Activated CD4-positive, alpha-beta T cell treated with anti-CD3 and anti-CD28 coated beads for 4 hours (primary cell): ENCODE results near the gene ACBD6.

Experiments
- DNase-seq, 2 donors: peaks; one replicate each; pipeline ENCODE4 v3.0.0-alpha.2; 2020

Gene ACBD6

DNA sequence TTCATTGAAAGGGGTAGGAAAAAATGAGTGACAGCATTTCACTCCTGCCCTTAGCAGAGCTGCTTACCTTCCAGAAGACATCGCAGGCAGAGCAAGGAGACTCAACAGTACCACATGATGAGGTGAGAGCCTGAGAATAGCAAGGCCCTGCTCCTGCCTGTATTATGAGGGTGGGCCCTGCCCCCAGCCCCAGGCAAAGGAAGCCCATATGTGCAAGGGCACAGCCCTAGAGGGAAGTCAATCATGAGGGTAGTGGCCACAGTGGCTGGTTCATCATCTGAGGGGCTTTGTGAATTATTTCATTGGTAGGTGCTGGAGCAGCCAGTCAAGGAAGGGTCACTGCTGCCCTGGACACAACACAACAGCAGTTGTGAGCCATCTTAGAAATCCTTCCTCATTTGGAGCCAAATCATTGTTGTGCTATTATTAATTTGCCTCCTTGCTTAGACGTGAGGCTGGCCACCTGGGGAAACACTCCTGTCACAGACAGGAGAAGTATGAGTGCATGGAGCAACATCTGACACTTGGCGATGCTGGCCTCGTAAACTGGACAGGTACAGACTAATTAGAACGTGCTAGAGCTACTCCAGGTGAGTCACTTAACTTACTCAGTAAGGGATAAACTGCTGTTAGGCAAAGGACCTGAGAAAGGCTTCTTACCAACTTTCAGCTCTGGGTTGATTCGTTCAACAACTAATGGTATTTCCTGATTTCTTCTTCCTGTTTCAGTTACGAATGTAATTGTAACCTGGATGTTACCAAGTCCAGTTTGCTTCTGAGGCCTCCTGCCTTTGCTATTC is 22.7 kb upstream of the ACBD6 start:
- DNase-seq = no peak

- no peak for DNase-seq
These were observed 22.0 kb upstream of the ACBD6 start for GRCh38 chr1:180524160-180524914.

DNA sequence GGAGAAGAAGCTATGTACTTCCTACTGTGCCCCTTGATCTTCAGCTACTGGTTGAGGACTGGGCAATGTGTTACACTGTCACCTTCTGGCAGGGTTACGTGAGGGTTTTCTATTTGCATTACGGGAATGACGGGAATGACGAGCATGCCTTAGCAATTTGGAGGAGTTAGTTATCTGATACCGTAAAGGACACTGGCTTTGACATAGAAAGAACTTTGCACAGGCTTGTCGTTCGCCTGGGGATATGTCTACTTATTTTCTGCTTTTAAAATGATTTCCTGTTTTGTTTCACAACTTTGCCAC is 19.8 kb upstream of the ACBD6 start:
- no peak for DNase-seq

GRCh38 chr1:180521474-180522212 is 19.3 kb upstream of the ACBD6 start:
- no peak for DNase-seq

DNA sequence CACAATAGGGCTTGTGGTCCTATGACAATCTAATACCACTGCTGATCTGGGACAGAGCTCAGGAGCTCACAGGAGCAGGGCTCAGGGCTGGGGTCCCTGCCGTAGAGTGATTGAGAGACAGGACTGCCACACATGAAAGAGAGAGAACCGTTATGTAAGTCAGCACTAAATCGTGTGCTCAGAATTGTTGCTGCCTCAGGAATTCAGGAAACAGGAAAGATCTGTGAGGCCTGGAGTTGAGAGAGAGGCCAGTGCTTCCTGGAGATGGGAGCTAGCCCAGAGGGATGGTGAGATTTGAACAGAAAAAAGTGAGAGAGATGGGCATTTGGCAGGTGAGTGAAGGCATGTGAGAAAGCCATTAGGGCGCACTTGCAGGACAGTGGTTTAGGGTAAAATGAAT is 17.5 kb upstream of the ACBD6 start:
- no peak for DNase-seq

GRCh38 chr1:180515857-180516388 is 13.5 kb upstream of the ACBD6 start:
- DNase-seq = peak; percentile 43 to 57

DNA sequence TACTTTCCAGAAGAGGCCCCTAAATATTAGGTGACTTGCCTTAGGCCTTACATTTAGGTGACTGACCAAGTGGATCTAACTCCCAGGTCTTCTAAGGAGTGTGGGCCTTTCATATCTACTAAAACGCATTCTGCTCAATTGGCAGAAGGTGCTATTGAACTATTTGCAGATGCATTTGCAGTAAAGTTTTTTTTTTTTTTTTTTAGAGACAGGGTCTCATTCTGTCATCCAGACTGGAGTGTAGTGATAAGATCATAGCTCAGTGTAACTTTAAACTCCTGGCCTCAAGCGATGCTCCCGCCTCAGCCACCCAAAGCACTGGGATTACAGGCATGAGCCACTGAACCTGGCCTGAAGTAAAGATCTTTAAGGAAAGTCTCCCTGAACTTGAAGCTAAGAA is 13.0 kb upstream of the ACBD6 start:
- no peak for DNase-seq

- no peak for DNase-seq
These were observed 11.2 kb upstream of the ACBD6 start for GRCh38 chr1:180513531-180513930.

GRCh38 chr1:180510882-180511281 is 8.5 kb upstream of the ACBD6 start:
- DNase-seq = no peak

GRCh38 chr1:180508725-180509097 is 6.3 kb upstream of the ACBD6 start:
- DNase-seq = no peak

DNA sequence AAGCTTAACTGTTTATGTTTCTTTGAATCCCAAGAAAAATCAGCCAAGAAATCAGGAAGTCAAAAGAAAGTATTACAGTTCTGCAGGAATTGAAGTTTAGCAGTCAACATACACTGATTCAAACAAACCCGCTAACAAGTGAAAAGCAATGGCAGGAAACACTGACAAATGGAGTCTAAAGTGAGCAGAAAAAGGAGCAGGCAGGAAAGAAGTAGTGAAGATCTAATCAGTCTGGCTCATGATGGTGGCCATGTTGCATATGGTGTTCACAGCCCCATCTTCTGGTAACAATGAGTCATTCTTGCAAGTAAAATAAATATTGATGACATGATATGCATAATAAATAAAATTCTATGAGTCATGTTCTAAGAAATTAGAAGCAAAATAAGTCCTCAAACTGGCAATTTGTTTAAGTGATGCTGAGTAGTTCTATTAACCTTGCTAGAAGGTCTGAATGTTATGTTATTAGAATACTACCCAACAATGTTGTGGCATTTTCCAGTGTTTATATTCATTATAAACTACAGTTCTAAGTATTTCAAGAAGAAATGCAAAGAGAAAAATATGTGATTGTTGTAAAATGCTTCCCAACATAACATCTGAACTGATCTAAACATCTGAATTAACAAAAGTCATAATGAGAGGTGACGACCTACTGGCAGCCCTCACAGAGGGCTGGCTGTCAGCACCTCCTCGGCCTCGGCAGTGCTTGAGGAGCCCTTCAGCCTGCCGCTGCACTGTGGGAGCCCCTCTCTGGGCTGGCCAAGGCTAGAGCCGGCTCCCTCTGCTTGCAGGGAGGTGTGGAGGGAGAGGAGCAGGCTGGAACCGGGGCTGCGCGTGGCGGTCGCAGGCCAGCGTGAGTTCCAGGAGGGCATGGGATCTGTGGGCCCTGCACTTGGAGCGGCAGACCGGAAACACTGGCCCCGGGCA is 5.7 kb upstream of the ACBD6 start:
- DNase-seq = peak; percentile 9 to 15

DNA sequence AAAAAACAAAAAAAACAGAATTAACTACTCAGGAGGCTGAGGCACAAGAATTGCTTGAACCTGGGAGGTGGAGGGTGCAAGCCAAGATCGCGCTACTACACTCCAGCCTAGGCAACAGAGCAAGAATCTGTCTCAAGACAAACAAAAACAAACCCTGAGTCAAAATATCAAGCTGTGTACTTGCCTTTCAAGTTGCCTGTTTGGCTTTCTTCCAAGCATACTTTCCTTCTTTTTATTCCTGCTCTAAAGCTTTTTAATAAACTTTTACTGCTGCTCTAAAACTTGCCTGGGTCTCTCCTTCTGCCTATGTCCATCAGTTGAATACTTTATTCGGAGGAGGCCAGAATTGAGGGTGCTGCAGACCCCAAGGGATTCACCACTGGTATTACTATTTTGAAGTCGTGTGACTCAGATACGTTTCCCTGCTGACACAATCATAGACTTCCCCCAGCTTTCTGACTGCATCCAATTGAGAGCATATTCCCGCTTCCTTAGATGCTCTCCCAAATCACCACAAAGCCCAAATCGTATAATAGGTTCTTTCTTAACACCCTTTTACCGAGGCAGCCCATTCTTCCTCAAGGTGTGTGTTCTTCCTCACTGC is 3.5 kb upstream of the ACBD6 start:
- DNase-seq = no peak

DNA sequence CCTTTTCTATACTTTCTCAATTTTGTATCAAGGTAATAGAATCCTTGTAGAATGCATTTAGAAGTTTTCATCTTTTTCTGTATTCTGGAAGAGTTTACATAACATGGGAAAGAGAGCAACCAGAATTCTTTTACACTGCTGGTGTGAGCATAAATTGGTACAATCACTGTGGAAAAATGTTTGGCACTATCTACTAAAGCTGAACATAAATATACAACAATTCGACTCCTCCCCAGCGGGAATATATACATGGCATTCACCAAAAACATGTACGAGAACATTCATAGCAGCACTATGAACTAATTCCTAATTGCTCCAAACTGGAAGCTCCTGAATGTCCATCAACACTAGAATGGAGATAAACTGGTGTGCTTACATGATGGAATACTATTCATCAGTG is 1.8 kb upstream of the ACBD6 start:
- no peak for DNase-seq

DNA sequence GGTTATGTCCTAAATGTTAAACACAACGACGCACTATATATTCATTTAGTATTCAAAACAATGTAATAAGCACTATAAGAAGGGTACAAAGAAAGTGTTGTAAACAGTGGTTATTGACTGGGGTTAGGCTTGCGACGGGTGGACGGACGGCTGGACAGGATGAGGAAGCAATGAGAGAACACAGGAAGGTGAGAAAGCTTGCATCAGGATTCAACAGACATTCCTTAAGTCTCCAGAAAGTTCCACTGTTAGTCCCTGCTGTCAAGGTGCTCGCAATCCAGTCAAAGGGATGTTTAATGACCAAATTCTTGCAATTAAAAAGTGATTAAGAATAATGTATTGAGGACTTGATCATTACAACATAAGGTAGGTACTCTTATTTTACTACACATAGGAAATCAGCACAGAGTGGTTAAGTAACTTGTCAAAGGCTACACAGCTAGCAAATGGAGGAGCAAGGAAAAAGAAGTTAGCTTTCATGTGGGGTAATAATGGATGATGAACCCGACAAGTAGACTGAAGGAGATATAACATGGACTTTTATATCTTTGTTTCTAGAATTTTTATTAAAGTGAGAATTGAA is 994 bp upstream of the ACBD6 start:
- DNase-seq = no peak

DNA sequence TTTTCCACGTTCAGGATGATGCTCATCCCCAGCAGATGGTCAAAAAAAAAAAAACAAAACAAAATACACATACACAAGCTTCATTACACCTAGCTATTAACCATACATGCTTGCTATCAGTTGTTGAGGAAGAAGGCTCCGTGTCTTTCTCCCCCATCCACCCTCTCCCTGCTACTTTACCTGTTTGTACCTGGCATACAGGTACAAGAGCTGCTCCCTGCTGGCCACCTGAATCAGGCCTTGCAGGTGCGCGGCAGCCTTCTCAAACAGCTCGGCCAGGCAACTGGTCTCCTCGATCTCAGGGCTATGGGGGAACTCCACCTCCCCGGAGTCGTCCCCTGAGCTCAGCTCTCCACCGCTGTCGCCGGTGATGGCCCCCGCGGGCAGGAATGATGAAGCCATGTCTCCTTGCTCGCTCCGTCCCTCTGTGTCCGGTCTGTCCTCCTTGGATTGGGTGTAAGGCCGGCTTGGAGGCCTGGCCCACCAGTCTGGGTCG is 464 bp downstream of the ACBD6 start:
- no peak for DNase-seq

- DNase-seq = no peak
These were observed 1.7 kb downstream of the ACBD6 start for GRCh38 chr1:180500689-180501088.

GRCh38 chr1:180498594-180498993 is 3.8 kb downstream of the ACBD6 start:
- no peak for DNase-seq

GRCh38 chr1:180497826-180498225 is 4.6 kb downstream of the ACBD6 start:
- no peak for DNase-seq

DNA sequence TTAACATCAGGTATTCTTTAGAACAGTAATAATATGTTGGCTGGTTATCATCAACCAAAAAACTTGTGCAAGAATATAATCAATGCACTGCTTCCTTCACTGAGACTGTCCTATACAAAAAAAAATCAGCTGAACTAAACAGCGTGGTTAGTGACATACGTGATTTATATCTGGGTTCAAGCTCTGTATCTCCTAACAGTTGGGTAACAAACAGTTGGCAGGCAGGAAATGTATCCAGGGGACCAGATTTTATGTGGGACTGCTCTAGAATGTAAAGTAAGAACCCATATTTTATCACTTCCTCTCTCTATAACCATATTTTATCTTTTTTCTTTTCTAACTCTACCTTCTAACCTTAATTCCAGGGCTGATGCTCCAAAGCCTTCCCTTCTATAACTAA is 8.0 kb downstream of the ACBD6 start:
- DNase-seq = no peak

- DNase-seq = no peak
These were observed 12.4 kb downstream of the ACBD6 start for GRCh38 chr1:180489976-180490375.

DNA sequence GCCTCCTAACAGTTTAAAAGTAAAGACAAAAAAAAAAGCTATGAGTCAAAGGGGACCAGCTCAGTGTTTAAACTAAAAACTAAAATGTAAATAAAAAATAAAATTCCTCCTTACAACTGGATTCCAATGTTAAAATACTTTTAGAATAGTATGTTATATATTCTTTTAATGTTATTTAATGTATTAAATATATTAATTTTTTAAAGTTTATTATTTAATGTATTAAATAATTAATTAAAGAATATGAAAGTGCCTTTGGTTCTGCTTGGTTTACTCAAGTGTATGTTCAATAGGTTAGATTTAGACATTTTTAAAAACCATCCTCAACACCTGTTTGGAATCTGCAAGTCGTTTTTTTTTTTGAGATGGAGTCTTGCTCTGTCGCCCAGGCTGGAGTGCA is 13.1 kb downstream of the ACBD6 start:
- DNase-seq = no peak

- no peak for DNase-seq
These were observed 13.7 kb downstream of the ACBD6 start for GRCh38 chr1:180488661-180489060.
